Osteoblast (primary cell): ENCODE data around the gene AGBL4. TPM values are rescaled to one million over a fixed set of nuclear protein-coding genes. Genes with fewer than 3 reads are reported as not detected.

Source experiments
- DNase-seq: peaks from one replicate; pipeline ENCODE4 v3.0.0; 2011; ENCODE audit warnings: low spot score, mixed read lengths; ENCODE audit not compliant: insufficient read length; ENCODE audit errors: missing footprints
- H2AFZ ChIP-seq: 2 replicates; pipeline ENCODE4 v1.6.0; 2011; ENCODE audit warnings: mild to moderate bottlenecking, low read length
- H3K27ac ChIP-seq: 2 replicates; pipeline ENCODE4 v1.5.1; 2011; ENCODE audit warnings: mild to moderate bottlenecking, low read depth, low read length, moderate library complexity
- H3K27me3 ChIP-seq: 2 replicates; pipeline ENCODE4 v1.6.0; 2012; ENCODE audit warnings: mild to moderate bottlenecking, control low read depth, inconsistent platforms, low read length, moderate library complexity; ENCODE audit not compliant: insufficient read depth
- H3K36me3 ChIP-seq: 2 replicates; pipeline ENCODE4 v1.5.1; 2011; ENCODE audit warnings: mild to moderate bottlenecking, low read length, control low read depth, moderate library complexity; ENCODE audit not compliant: insufficient read depth
- H3K4me1 ChIP-seq: 2 replicates; pipeline ENCODE4 v1.5.1; 2011; ENCODE audit warnings: mild to moderate bottlenecking, low read length, control low read depth, moderate library complexity; ENCODE audit not compliant: insufficient read depth
- H3K4me2 ChIP-seq: 2 replicates; pipeline ENCODE4 v1.6.0; 2011; ENCODE audit warnings: mild to moderate bottlenecking, low read length; ENCODE audit not compliant: insufficient read depth
- H3K4me3 ChIP-seq: fragments of 200-600 bp; sonication (generic); 3 replicates; pipeline ENCODE4 v1.5.1; 2012; ENCODE audit warnings: mild to moderate bottlenecking, low read length, inconsistent platforms; ENCODE audit not compliant: insufficient read depth
- H3K79me2 ChIP-seq: 2 replicates; pipeline ENCODE4 v1.6.0; 2012; ENCODE audit warnings: mild to moderate bottlenecking, low read length, control low read depth, inconsistent platforms; ENCODE audit not compliant: insufficient read depth
- H3K9me3 ChIP-seq: 2 replicates; pipeline ENCODE4 v1.5.1; 2011; ENCODE audit warnings: low read depth, low read length, control low read depth
- H4K20me1 ChIP-seq: 2 replicates; pipeline ENCODE4 v1.6.0; 2012; ENCODE audit warnings: mild to moderate bottlenecking, low read length, control low read depth; ENCODE audit not compliant: insufficient read depth
- total RNA-seq: library from RNA; depleted of rRNA; stranded (reverse); fragments of >200 nt; gene quantifications from 2 replicates; pipeline ENCODE4 v1.2.3, GENCODE V29; 2012
- TF ChIP-seq, protein P1 (sequence below): IDR thresholded peaks from 2 replicates; pipeline ENCODE4 v1.5.1; 2011; ENCODE audit warnings: mild to moderate bottlenecking, low read depth, low read length, moderate library complexity; ENCODE audit errors: extremely low read depth

The AGBL4 gene
- total RNA-seq, 1 donor, result not detected

DNA sequence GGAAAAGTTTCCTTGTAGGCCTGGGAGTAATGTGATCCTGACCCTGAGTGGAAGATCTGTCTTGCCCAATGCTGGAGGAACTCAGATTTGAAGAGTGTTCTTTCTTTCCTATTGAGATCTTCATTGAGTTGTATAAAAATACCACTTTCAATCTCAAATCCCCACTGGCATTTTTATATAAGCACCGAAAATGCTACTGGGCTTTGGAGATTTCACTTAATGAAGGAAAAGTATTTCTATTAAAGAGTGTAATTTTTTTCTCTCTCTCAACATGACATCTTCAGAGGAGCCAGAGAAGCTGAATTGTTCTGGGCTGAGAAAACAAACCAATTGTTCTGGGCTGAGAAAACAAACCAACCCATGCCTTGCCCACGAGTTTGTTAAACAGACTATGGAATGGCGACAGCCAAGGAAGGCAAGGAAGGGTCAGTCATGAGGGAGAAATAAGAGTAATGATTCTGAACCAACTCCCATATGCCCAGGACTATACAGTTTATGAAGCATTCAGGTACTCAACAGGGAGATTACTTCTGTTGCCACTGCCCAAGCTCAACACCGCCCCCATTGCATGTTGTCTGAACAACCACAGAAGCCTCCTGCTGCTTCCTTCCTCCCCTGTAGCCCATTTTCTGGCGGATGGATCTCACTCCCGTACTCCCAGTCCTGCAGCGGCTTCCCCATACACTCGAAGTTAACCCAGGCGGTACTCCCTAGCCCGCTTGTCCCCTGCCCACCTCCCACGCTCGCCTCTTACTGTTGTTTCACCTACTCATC, 1350.2 kb downstream of the AGBL4 start:
- no peaks in the 10 kb centered on the region for H3K79me2 ChIP-seq
- no peaks in the 10 kb centered on the region for H4K20me1 ChIP-seq
- no peak overlapping the region for H3K27ac ChIP-seq
- H2AFZ ChIP-seq, result no peak overlapping the region
- no peaks in the 10 kb centered on the region for H3K9me3 ChIP-seq
- no peaks in the 10 kb centered on the region for H3K4me1 ChIP-seq
- H3K36me3 ChIP-seq, result no peaks in the 10 kb centered on the region
- no peak overlapping the region for H3K4me2 ChIP-seq
- H3K4me3 ChIP-seq, result no peak overlapping the region
- peaks cover 2% of the 10 kb centered on the region for H3K27me3 ChIP-seq
- TF ChIP-seq, protein P1, sequence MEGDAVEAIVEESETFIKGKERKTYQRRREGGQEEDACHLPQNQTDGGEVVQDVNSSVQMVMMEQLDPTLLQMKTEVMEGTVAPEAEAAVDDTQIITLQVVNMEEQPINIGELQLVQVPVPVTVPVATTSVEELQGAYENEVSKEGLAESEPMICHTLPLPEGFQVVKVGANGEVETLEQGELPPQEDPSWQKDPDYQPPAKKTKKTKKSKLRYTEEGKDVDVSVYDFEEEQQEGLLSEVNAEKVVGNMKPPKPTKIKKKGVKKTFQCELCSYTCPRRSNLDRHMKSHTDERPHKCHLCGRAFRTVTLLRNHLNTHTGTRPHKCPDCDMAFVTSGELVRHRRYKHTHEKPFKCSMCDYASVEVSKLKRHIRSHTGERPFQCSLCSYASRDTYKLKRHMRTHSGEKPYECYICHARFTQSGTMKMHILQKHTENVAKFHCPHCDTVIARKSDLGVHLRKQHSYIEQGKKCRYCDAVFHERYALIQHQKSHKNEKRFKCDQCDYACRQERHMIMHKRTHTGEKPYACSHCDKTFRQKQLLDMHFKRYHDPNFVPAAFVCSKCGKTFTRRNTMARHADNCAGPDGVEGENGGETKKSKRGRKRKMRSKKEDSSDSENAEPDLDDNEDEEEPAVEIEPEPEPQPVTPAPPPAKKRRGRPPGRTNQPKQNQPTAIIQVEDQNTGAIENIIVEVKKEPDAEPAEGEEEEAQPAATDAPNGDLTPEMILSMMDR, result no peak
- DNase-seq, result no peak

DNA sequence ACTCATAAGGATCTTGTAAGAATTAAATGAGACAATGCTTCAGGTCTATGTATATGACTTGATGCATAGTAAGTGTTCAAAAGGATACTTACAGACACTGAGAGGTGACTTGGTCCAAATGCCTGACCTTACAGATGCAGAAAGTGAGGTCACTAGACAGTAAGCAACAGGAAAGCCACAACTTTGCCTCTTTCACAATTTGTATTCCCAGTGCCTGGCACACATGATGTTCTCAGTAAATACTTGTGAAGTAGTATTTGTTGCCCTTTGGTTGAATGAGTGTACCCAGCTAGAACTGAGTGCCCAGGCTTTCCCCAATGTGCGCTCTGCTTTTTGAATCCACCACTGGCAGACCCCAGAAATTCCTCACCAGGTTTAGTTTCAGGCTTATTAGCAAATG, 1352.2 kb downstream of the AGBL4 start:
- Histone ChIP-seq H4K20me1 (no peaks in the 10 kb centered on the region), H3K4me1 (no peaks in the 10 kb centered on the region), H3K4me2 (no peak overlapping the region), H3K27me3 (peaks cover 2% of the 10 kb centered on the region), H3K79me2 (no peaks in the 10 kb centered on the region), H3K9me3 (no peaks in the 10 kb centered on the region), H2AFZ (no peak overlapping the region), H3K27ac (no peak overlapping the region), H3K4me3 (no peak overlapping the region), H3K36me3 (no peaks in the 10 kb centered on the region)
- DNase-seq, result no peak
- TF ChIP-seq, protein P1, result no peak

DNA sequence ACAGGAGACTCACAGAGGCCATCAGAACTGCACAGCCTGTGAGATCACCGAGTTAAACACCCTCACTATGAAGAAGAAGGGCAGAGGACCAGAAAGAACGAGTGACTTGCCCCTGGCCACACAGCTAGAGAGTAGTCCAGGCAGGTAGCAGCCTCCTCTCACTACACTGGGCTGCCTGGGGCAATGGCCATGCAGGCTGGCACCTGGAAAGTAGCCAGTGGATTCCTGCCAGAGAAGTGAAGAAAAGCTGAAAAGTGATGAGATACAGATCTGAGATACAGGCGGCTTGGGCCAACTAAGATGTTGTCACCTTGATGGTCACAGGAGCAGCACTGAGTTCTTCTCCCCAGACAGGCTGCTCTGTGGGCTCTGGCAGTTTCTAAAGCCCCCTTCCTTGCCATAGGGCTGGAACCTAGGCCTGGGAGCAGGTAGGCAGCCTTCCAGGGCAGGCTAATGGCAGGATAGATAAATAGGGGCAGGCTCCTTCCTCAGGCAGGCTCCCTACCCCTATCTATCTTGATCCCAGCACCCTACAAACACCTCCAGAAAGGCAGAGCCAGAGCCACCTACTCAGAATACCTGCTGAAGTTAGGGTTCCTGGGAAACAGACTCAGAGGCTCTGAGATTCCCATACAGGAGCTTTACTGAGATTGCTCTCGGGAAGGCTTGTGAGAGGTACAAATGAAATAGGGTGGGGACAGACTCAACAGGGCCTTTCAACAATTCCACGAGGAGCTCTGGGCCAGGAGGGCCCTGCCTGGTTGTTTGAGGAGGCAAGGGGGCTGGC, 1353.3 kb downstream of the AGBL4 start:
- Histone ChIP-seq H3K27ac (no peak overlapping the region), H3K4me2 (no peak overlapping the region), H3K9me3 (no peaks in the 10 kb centered on the region), H3K4me1 (no peaks in the 10 kb centered on the region), H3K4me3 (no peak overlapping the region), H3K36me3 (no peaks in the 10 kb centered on the region), H3K27me3 (no peaks in the 10 kb centered on the region), H2AFZ (no peak overlapping the region), H3K79me2 (no peaks in the 10 kb centered on the region), H4K20me1 (no peaks in the 10 kb centered on the region)
- TF ChIP-seq, protein P1, result no peak
- no peak for DNase-seq

DNA sequence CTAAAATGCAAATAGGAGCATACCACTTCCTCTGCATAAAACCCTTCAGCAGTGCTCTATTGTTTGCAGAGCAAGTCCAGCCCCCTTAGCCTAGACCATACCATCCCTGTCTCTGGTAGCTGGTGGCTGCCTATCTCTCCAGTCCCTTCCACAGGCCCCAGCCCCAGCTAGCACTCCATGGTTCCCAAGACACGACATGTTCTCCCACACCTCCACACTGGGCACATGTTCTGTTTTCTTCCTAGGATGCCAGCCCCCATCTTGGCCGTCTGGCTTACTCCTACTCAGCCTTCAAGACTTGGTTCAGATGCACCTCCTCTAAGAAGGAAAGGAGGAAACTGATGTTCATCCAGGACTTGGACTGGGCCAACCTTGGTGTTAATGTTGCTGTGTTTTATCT, 1355.4 kb downstream of the AGBL4 start:
- Histone ChIP-seq H4K20me1 (no peaks in the 10 kb centered on the region), H3K4me2 (no peak overlapping the region), H3K27ac (no peak overlapping the region), H3K36me3 (no peaks in the 10 kb centered on the region), H3K9me3 (no peaks in the 10 kb centered on the region), H3K27me3 (no peaks in the 10 kb centered on the region), H3K4me1 (no peaks in the 10 kb centered on the region), H3K79me2 (no peaks in the 10 kb centered on the region), H2AFZ (no peak overlapping the region), H3K4me3 (no peak overlapping the region)
- DNase-seq, result no peak
- TF ChIP-seq, protein P1, result no peak
